H1 (cell line): Measurements from ENCODE around the gene RNF220. TPM values are rescaled to one million over a fixed set of nuclear protein-coding genes. Genes with fewer than 3 reads are reported as not detected.

Source experiments
- ASH2L ChIP-seq: fragments of 200-600, 300-600 bp; sonication (generic); IDR thresholded peaks from one replicate; pipeline ENCODE4 v1.7.1; 2017; ENCODE audit warnings: low read length
- EP300 ChIP-seq, 2 experiments: IDR thresholded peaks; 1 replicate in 1 of 2; 2 replicates in 1 of 2; pipeline ENCODE4 v1.6.1; 2011 to 2012; ENCODE audit warnings: low read depth in 2 of 2, low read length in 2 of 2, mild to moderate bottlenecking in 2 of 2, borderline replicate concordance in 1 of 2, inconsistent platforms in 1 of 2, moderate library complexity in 1 of 2
- HDAC6 ChIP-seq: IDR thresholded peaks from one replicate; pipeline ENCODE4 v1.7.1; 2012; ENCODE audit warnings: low read depth, mild to moderate bottlenecking, inconsistent platforms, low read length, moderate library complexity
- RAD21 ChIP-seq, 2 experiments: IDR thresholded peaks in 1 of 2; conservative IDR thresholded peaks in 1 of 2; 2 replicates each; pipeline ENCODE4 v1.6.1; 2011; ENCODE audit warnings: low read depth in 2 of 2, low read length in 2 of 2, improper control_type of control experiment in 1 of 2, inconsistent platforms in 1 of 2, mild to moderate bottlenecking in 1 of 2, moderate library complexity in 1 of 2
- RBBP5 ChIP-seq: IDR thresholded peaks from 2 replicates; pipeline ENCODE4 v1.7.1; 2012; ENCODE audit warnings: low read depth, mild to moderate bottlenecking, inconsistent platforms, low read length, moderate library complexity, borderline replicate concordance
- RXRA ChIP-seq: IDR thresholded peaks from 2 replicates; pipeline ENCODE4 v1.6.1; 2011; ENCODE audit warnings: low read depth, mild to moderate bottlenecking, low read length, moderate library complexity; ENCODE audit not compliant: insufficient read depth
- SIN3A ChIP-seq, 2 experiments: IDR thresholded peaks in 1 of 2; conservative IDR thresholded peaks in 1 of 2; 2 replicates each; pipeline ENCODE4 v1.6.1; 2011 to 2012; ENCODE audit warnings: low read length in 2 of 2, improper control_type of control experiment in 1 of 2, low read depth in 1 of 2, mild to moderate bottlenecking in 1 of 2
- SUZ12 ChIP-seq: fragments of 200-600 bp; sonication (generic); IDR thresholded peaks from 2 replicates; pipeline ENCODE4 v1.6.1; 2012; ENCODE audit warnings: mild to moderate bottlenecking, inconsistent platforms, low read length, moderate library complexity, mixed read lengths
- polyA plus RNA-seq, 7 experiments: library from polyadenylated mRNA; depleted of rRNA in 3 of 7; stranded (reverse) in 5 of 7; unstranded in 2 of 7; fragments of >200 nt in 5 of 7; fragments of 200-250 nt in 2 of 7; gene quantifications; 1 replicate in 5 of 7; 2 replicates in 1 of 7; 4 replicates in 1 of 7; pipeline versions ENCODE4 v1.2.1 to v1.2.3, GENCODE V29; 2011 to 2013; ENCODE audit warnings: missing spikeins in 2 of 7, mixed read lengths in 2 of 7
- total RNA-seq: library from RNA; stranded (reverse); fragmentation: NEBNext Ultra II Directional; extraction: Animal tissue kit (Norgen Biotek cat#: 25700); gene quantifications from 2 replicates; pipeline ENCODE4 v1.2.1, GENCODE V29; 2021

The RNF220 gene
- total and polyA plus RNA-seq, 2 of the 8 experiments (the other 6 are each of a cell fraction or from before 2014, with no cell fraction given): 123 to 160 TPM

DNA sequence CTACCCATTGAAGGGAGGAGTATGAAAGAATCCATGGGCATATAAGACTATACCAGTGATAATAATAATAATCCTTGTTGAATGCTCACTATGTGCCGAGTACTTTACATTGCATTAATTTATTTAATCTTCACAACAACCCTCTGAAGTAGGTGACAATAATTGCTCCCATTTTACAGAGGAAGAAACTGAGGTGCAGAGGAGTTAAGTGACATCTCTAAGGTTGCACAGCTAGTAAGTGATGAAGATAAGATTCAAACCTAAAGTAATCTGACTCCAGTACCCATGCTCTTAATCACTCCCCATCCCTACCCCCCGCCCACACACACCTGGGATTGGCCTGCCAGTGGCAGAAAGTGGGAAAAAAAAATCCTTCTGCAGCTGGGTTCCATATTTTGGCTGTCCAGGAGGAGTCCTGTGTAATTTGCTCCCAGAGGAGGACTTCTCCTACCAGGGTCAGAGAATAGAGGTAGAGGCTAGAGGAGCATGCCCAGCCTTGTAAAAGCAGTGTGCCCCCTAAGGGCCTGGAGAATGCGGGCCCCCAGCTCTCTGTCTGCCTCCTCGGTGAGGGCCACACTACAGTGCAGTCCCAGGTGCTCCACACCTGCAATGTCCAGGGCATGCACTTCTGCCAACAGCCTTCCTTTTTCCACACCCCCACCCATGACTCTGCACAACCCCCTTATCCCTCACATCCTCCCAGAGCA is 211.4 kb downstream of the RNF220 start (continued):
- TF ChIP-seq EP300 (IDR thresholded peaks at IDR 0.05; ENCODE audit: borderline replicate concordance in 1 of 2, low read depth in 2 of 2, low read length in 2 of 2) (no peak), RBBP5 (no peak), SIN3A (conservative IDR thresholded peaks at IDR 0.05 in 1 of 2, IDR thresholded peaks at IDR 0.05 in 1 of 2; ENCODE audit: low read depth in 1 of 2, low read length in 2 of 2) (no peak), SUZ12 (no peak), ASH2L (no peak), RXRA (no peak), HDAC6 (no peak), RAD21 (IDR thresholded peaks at IDR 0.05 in 1 of 2, conservative IDR thresholded peaks at IDR 0.05 in 1 of 2; ENCODE audit: low read depth in 2 of 2, low read length in 2 of 2) (no peak)
